OCI-LY1 (cell line): ENCODE data around the gene CDHR5.

Source experiments
- H2AFZ ChIP-seq: fragments of 200-600 bp; sonication (generic), shearing (Covaris generic); 2 replicates; pipeline ENCODE4 v1.6.0; 2014; ENCODE audit warnings: antibody characterized with exemption, mild to moderate bottlenecking, low read length
- H3F3A ChIP-seq: fragments of 200-600 bp; sonication (generic), shearing (Covaris generic); 2 replicates; pipeline ENCODE4 v1.6.0; 2014; ENCODE audit warnings: mild to moderate bottlenecking, antibody characterized with exemption, low read length, moderate library complexity; ENCODE audit not compliant: insufficient read depth
- H3K27ac ChIP-seq: fragments of 200-600 bp; sonication (generic); 2 replicates; pipeline ENCODE4 v1.5.1; 2014; ENCODE audit warnings: low read length, mixed run types, mild to moderate bottlenecking, low read depth; ENCODE audit not compliant: poor library complexity, severe bottlenecking
- H3K27me3 ChIP-seq: fragments of 200-600 bp; sonication (generic); 2 replicates; pipeline ENCODE4 v1.6.0; 2014; ENCODE audit warnings: antibody characterized with exemption, mild to moderate bottlenecking, low read length, moderate library complexity; ENCODE audit not compliant: insufficient read depth
- H3K36me3 ChIP-seq: fragments of 200-600 bp; sonication (generic); 2 replicates; pipeline ENCODE4 v1.6.1; 2014; ENCODE audit warnings: mild to moderate bottlenecking, antibody characterized with exemption, low read length, moderate library complexity, mixed read lengths; ENCODE audit not compliant: insufficient read depth
- H3K4me1 ChIP-seq: fragments of 200-600 bp; sonication (generic); 2 replicates; pipeline ENCODE4 v1.5.1; 2014; ENCODE audit warnings: mild to moderate bottlenecking, low read length, moderate library complexity; ENCODE audit not compliant: insufficient read depth, severe bottlenecking
- H3K4me2 ChIP-seq: fragments of 200-600 bp; sonication (generic), shearing (Covaris generic); 2 replicates; pipeline ENCODE4 v1.6.1; 2014; ENCODE audit warnings: low read length
- H3K4me3 ChIP-seq: fragments of 200-600 bp; sonication (generic); 2 replicates; pipeline ENCODE4 v1.5.1; 2014; ENCODE audit warnings: low read length, low read depth, mild to moderate bottlenecking, mixed read lengths; ENCODE audit not compliant: poor library complexity, severe bottlenecking
- H3K79me2 ChIP-seq: fragments of 200-600 bp; shearing (Covaris generic); 2 replicates; pipeline ENCODE4 v1.6.1; 2016; ENCODE audit warnings: mixed run types, low read length, mixed read lengths; ENCODE audit not compliant: insufficient read depth
- H3K9ac ChIP-seq: fragments of 200-600 bp; sonication (generic), shearing (Covaris generic); 2 replicates; pipeline ENCODE4 v1.6.1; 2014; ENCODE audit warnings: mild to moderate bottlenecking, low read length, mixed read lengths
- H3K9me2 ChIP-seq: fragments of 200-600 bp; sonication (generic), shearing (Covaris generic); 2 replicates; pipeline ENCODE4 v1.6.1; 2014; ENCODE audit warnings: low read depth, mild to moderate bottlenecking, low read length, mixed read lengths
- H3K9me3 ChIP-seq: fragments of 200-600 bp; shearing (Covaris generic); 2 replicates; pipeline ENCODE4 v1.6.1; 2014; ENCODE audit warnings: low read length, mixed read lengths
- H4K20me1 ChIP-seq: fragments of 200-600 bp; sonication (generic), shearing (Covaris generic); 2 replicates; pipeline ENCODE4 v1.6.0; 2016; ENCODE audit warnings: mild to moderate bottlenecking, low read length; ENCODE audit not compliant: insufficient read depth
- EZH2 ChIP-seq: fragments of 200-600 bp; sonication (generic), shearing (Covaris generic); IDR thresholded peaks from 2 replicates; pipeline ENCODE4 v1.8.0; 2017; ENCODE audit warnings: borderline replicate concordance, mixed run types, mild to moderate bottlenecking, antibody characterized with exemption, low read length, moderate library complexity, mixed read lengths
- TF ChIP-seq, protein P1 (sequence below): fragments of 200-600 bp; sonication (generic), shearing (Covaris generic); IDR thresholded peaks from 2 replicates; pipeline ENCODE4 v1.5.1; 2017; ENCODE audit warnings: mild to moderate bottlenecking, antibody characterized with exemption, low read length, moderate library complexity, mixed read lengths

CDHR5 gene

DNA sequence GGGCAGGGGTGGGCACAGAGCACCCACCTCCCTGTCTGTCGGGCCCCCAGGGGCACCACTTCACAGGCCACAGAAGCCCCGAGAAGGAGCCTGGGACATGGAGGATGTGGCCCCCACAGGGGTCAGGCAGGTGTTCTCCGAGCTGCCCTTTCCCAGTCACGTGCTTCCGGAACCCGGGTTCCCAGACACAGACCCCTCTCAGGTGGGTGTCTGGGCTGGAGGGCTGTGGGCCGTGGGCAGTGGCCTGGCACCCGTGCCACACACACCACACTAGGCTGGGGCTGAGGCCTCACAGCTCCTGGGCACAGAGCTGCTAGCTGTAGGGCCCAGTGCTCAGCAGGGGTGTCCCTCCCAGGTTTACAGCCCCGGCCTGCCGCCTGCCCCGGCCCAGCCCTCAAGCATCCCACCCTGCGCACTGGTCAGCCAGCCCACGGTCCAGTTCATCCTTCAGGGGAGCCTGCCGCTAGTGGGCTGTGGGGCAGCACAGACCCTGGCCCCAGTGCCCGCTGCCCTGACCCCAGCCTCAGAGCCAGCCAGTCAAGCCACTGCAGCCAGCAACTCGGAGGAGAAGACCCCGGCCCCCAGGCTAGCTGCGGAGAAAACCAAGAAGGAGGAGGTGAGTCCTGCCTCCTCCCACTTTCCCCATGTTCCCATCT is 14.5 kb downstream of the CDHR5 start:
- TF ChIP-seq, protein P1, sequence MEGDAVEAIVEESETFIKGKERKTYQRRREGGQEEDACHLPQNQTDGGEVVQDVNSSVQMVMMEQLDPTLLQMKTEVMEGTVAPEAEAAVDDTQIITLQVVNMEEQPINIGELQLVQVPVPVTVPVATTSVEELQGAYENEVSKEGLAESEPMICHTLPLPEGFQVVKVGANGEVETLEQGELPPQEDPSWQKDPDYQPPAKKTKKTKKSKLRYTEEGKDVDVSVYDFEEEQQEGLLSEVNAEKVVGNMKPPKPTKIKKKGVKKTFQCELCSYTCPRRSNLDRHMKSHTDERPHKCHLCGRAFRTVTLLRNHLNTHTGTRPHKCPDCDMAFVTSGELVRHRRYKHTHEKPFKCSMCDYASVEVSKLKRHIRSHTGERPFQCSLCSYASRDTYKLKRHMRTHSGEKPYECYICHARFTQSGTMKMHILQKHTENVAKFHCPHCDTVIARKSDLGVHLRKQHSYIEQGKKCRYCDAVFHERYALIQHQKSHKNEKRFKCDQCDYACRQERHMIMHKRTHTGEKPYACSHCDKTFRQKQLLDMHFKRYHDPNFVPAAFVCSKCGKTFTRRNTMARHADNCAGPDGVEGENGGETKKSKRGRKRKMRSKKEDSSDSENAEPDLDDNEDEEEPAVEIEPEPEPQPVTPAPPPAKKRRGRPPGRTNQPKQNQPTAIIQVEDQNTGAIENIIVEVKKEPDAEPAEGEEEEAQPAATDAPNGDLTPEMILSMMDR, result no peak
- TF ChIP-seq EZH2, result no peak
- peaks cover 79% of the 10 kb centered on the region for H3K36me3 ChIP-seq

DNA sequence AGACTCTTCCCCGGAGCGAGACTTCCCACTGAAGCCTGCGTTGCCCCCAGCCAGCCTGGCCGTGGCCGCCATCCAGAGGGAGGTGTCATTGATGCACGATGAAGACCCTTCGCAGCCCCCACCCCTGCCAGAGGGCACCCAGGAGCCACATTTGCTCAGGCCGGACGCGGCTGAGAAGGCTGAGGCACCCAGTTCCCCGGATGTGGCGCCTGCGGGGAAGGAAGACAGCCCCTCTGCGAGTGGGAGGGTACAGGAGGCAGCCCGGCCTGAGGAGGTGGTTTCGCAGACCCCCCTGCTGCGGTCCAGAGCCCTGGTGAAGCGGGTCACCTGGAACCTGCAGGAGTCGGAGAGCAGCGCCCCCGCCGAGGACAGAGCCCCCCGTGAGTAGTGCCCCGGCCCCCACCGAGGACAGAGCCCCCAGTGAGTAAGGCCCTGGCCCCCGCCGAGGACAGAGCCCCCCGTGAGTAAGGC is 15.4 kb downstream of the CDHR5 start:
- Histone ChIP-seq H3K9me3 (no peaks in the 10 kb centered on the region), H3K27ac (no peak overlapping the region), H3K27me3 (no peaks in the 10 kb centered on the region), H3K79me2 (no peaks in the 10 kb centered on the region), H3F3A (no peaks in the 10 kb centered on the region), H3K4me1 (peaks cover 14% of the 10 kb centered on the region), H3K4me3 (no peak overlapping the region), H3K36me3 (peaks cover 88% of the 10 kb centered on the region), H2AFZ (no peak overlapping the region), H3K4me2 (no peak overlapping the region), H3K9ac (no peak overlapping the region), H3K9me2 (no peaks in the 10 kb centered on the region), H4K20me1 (no peaks in the 10 kb centered on the region)
- TF ChIP-seq, protein P1, result no peak
- no peak for TF ChIP-seq EZH2

More for the DNA sequence above, 14.5 kb downstream of the CDHR5 start:
- Histone ChIP-seq H3K79me2 (no peaks in the 10 kb centered on the region), H3K9me3 (no peaks in the 10 kb centered on the region), H4K20me1 (no peaks in the 10 kb centered on the region), H3K27ac (no peak overlapping the region), H3K4me2 (no peak overlapping the region), H2AFZ (no peak overlapping the region), H3K9me2 (no peaks in the 10 kb centered on the region), H3K4me1 (peaks cover 23% of the 10 kb centered on the region), H3K4me3 (no peak overlapping the region), H3K9ac (no peak overlapping the region), H3K27me3 (no peaks in the 10 kb centered on the region), H3F3A (no peaks in the 10 kb centered on the region)

DNA sequence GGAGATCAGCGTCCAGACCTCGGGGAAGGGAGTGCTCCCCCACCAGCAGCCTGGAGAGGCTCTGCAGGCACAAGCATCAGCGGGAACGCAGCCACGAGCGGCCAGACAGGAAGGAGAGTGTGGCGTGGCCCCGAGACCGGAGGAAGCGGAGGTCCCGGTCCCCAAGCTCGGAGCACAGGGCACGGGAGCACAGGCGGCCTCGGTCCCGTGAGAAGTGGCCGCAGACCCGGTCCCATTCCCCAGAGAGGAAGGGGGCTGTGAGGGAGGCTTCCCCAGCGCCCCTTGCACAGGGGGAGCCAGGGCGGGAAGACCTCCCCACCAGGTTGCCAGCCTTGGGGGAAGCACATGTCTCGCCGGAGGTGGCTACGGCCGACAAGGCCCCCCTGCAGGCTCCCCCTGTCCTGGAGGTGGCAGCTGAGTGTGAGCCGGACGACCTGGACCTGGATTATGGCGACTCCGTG is 15.9 kb downstream of the CDHR5 start:
- H3K4me1 ChIP-seq, result peaks cover 10% of the 10 kb centered on the region
- H3F3A ChIP-seq, result no peaks in the 10 kb centered on the region
- H3K27me3 ChIP-seq, result no peaks in the 10 kb centered on the region
- no peak overlapping the region for H3K9ac ChIP-seq
- no peaks in the 10 kb centered on the region for H4K20me1 ChIP-seq
- H2AFZ ChIP-seq, result no peak overlapping the region
- peaks cover 93% of the 10 kb centered on the region for H3K36me3 ChIP-seq
- H3K79me2 ChIP-seq, result no peaks in the 10 kb centered on the region
- no peak overlapping the region for H3K4me3 ChIP-seq
- H3K9me2 ChIP-seq, result no peaks in the 10 kb centered on the region
- no peaks in the 10 kb centered on the region for H3K9me3 ChIP-seq
- H3K4me2 ChIP-seq, result no peak overlapping the region
- TF ChIP-seq, protein P1, result no peak
- TF ChIP-seq EZH2, result no peak
- H3K27ac ChIP-seq, result no peak overlapping the region
